GM20431 (cell line): ENCODE data around the gene XRCC6.
"Not testable (repeated sequence)": the region's sequence is repeated elsewhere in the genome, so short reads cannot be mapped to it uniquely, and the experiment has no call there.

ENCODE experiments used
- in situ Hi-C: fragments of 300-500 bp; cut with MseI, MboI; formaldehyde crosslinking; loops from one replicate; pipeline ENCODE4 v1.15.0; 2020; ENCODE audit warnings: low sequenced_read_pairs; ENCODE audit not compliant: unreplicated experiment

XRCC6 gene

GRCh38 chr22:41647771-41648170 lies 26.7 kb downstream of the XRCC6 start:
- in situ Hi-C loops: no loop called here

DNA sequence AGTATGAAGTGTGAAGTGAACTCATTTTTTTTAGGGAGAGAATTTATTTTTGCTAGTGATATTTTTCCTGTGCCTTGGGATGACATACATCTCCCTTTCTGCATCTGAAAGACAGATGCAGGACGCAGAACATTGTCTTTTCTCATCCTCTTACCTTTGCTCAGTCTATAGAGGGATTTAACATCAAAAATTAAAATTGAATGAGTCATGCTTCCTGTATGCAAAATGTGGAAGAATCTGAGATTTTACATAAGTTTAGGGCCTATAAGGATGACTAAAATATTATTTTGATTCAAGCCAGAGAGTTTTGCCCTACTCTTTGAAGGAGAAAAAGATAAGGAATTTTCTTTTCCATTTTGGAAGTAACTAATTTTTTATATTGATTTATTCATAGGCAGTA lies 27.3 kb downstream of the XRCC6 start:
- in situ Hi-C loops: no loop called here

DNA sequence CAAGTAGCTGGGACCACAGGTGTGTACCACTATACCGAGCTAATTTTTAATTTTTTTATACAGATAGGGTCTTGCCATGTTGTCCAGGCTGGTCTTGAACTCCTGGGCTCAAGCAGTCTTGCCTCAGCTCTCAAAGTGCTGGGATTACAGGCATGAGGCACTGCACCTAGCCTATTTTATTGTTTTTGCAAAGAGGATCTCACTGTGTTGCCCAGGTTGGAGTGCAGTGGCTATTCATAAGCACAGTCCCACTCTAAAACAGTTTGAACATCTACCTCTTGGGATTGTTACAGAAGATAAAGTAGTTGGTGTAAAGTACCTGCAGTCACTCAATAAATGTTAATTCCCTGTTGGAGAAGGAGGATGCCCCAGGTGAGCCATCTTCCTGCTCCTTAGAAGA lies 29.1 kb downstream of the XRCC6 start:
- in situ Hi-C loops: no loop called here

DNA sequence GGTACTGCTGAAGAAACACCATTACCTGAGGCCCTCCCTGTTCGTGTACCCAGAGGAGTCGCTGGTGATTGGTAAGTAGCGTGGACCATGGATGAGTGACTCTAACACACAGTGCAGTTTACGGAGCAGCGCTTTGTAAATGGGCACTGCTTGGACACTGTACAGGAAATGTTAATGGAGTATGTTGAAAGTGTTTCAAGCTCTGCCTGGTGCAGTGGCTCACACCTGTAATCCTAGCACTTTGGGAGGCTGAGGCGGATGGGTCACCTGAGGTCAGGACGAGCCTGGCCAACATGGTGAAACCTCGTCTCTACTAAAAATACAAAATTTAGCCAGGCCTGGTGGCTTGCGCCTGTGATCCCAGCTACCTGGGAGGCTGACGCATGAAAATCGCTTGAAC lies 29.7 kb downstream of the XRCC6 start:
- in situ Hi-C loops: no loop called here

GRCh38 chr22:41654322-41654721 lies 33.2 kb downstream of the XRCC6 start:
- in situ Hi-C loops: no loop called here

DNA sequence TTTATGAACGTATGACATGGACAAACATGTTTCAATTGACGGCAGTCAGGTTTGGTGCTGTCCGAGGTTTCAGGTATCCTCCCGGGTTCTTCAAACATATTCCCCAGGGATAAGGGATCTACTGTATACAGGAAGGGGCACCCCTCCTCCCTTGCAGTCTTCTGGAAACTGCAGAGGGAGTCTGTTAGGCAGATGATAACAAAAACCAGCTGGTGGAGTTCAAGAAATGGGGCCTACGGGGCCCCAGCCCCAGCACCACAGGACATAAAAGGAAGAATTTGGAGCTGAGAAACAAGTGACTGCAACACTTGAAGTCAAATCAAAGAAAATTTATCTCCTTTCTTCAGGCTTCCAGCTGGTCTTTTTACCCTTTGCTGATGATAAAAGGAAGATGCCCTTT lies 35.5 kb downstream of the XRCC6 start:
- in situ Hi-C loops: no loop called here

DNA sequence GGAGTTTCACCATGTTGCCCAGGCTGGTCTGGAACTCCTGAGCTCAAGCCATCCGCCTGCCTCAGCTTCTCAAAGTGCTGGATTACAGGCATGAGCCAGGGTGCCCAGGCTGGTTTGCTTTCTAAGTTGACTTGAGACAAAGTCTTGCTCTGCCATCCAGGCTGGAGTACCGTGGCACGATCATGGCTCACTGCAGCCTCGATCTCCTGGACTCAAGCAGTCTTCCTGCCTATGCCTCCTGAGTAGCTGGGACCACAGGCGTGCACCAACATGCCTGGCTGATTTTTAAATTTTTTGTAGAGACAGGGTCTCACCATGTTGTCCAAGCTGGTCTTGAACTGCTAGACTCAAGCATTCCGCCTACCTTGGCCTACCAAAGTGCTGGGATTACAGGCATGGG lies 36.6 kb downstream of the XRCC6 start:
- in situ Hi-C loops: no loop called here

DNA sequence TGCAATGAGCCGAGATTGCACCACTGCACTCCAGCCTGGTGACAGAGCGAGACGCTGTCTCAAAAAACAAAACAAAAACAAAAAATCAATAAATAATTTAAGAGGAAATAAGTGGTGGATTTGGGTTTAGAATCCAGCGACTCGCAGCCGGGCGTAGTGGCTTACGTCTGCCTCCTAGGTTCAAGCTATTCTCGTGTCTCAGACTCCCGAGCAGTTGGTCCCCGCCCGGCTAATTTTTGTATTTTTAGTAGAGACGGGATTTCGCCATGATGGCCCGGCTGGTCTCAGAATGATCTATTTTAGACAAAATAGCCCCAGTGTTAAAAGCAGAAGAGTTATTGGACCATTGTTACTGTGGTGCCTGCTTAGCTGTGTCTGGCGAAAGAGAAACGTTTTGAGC lies 37.8 kb downstream of the XRCC6 start:
- in situ Hi-C loops: no loop called here

GRCh38 chr22:41659941-41660340 lies 38.8 kb downstream of the XRCC6 start:
- in situ Hi-C loops: no loop called here

DNA sequence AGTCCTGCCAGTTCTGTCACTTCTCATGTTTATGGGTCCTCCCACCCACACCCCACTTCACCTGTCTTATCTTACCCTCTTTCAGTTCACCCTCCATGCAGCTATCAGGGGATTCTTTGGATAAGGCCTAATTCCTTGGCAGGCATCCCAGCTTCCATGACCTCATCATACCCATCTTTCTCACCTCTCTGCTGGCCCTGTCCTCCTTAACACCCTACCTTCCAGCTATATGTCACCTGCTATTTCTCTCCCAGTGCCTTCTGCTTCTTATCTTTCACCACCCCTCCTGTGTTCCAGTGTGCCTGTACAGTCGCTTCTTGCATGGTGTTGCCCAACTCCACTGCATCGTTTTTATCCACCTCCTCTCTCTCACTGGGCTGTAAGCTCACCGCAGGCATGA lies 39.3 kb downstream of the XRCC6 start:
- in situ Hi-C loops: no loop called here

DNA sequence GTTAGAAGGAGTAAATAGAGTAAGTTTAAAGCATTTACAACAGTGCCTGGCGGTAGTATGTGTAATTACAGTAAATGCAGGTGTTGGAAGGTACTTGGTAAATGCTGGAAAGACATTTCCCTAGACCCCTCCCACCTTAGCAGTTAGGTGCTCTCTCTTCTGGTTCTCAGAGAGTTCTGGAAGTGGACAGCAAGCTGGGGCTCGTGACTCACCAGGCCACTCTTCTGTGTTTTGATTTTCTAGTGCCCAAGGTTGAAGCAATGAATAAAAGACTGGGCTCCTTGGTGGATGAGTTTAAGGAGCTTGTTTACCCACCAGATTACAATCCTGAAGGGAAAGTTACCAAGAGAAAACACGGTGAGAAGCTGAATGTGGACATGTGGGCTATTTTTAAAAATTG lies 40.0 kb downstream of the XRCC6 start:
- in situ Hi-C loops: no loop called here

GRCh38 chr22:41661713-41662112 lies 40.6 kb downstream of the XRCC6 start:
- in situ Hi-C loops: no loop called here

- in situ Hi-C loops: not testable (repeated sequence)
Measured at GRCh38 chr22:41663594-41663993, 42.5 kb downstream of the XRCC6 start.

- in situ Hi-C loops: no loop called here
Measured at GRCh38 chr22:41664490-41664889, 43.4 kb downstream of the XRCC6 start.

DNA sequence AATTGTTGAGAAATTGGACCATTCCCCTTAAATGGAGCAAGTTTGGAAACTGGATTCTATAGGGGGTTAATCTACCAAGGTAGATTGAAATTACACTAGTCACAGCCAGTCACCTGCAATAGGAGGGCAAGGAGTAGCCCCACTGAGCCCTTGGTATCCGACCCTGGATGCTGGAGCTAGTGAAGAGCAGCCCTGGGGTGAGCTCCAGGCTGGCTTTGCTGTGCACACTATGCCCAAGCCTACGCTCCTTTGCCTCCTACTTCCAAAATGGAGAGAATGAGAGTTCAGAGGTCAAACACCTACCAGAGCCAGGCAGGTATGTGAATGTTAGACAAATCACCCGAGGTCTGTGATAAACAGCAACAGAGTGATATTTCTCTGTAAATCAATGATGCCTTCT lies 43.9 kb downstream of the XRCC6 start:
- in situ Hi-C loops: no loop called here

- in situ Hi-C loops: no loop called here
Measured at GRCh38 chr22:41668971-41669911, 48.1 kb downstream of the XRCC6 start.

DNA sequence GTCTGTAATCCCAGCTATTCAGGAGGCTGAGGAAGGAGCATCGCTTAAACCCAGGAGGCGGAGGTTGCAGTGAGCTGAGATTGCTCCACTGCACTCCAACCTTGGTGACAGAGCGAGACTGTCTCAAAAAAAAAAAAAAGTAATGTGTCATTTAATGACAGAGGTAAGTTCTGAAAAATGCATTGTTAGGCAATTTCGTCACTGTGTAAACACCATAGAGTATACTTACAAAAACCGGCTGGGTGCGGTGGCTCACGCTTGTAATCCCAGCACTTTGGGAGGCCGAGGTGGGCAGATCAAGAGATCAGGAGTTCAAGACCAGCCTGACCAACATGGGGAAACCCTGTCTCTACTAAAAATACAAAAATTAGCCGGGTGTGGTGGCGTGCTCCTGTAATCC lies 51.0 kb downstream of the XRCC6 start:
- in situ Hi-C loops: not testable (repeated sequence)

DNA sequence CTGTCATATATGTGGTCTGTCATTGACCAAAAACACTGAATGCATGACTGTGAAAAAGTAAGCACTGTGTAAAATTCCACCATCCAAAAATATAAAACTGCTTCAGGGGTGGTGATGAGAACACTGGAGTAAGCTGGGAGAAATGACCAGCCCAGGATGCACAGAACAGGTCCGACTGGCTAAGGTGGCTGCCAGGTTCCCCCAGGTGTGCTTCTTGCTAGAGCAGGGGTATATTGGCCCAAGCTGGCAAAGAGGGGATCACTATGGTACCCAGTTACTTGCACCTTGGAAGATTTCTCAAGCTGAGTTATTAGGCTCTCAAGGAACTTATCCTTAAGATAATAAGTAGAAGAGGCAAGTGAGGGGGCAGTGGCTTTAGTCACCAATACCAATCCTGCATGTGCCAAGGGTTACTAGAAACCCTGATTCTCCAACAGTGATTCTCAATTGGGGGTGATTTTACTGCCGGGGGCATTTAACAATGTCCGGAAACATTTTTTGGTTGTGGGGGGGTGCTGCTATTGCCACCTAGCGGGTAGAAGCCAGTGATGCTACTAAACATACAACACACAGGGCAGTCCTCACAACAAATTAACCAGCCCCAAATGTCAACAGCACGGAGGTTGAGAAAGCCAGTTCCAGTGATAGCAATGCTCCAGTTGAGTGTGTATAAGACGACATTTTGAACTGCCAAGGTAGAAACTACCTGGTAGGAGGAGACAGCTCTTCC lies 51.9 kb downstream of the XRCC6 start:
- in situ Hi-C loops: no loop called here

GRCh38 chr22:41674846-41675340 lies 53.8 kb downstream of the XRCC6 start:
- in situ Hi-C loops: no loop called here

- in situ Hi-C loops: no loop called here
Measured at GRCh38 chr22:41676134-41676533, 55.0 kb downstream of the XRCC6 start.

GRCh38 chr22:41681616-41682015 lies 60.5 kb downstream of the XRCC6 start:
- in situ Hi-C loops: no loop called here
